GM12865 (cell line): ENCODE data around the gene TIAM2.
A peak's percentile ranks its signal among the peaks of the same experiment; 100 is the strongest.

Source experiments
- DNase-seq: peaks from one replicate; pipeline ENCODE4 v3.0.0; 2010; ENCODE audit warnings: low read depth
- H3K4me3 ChIP-seq: 2 replicates; pipeline ENCODE4 v1.5.1; 2011; ENCODE audit warnings: mild to moderate bottlenecking, low read depth, low read length, control low read depth
- CTCF ChIP-seq: IDR thresholded peaks from 2 replicates; pipeline ENCODE4 v1.5.1; 2011; ENCODE audit warnings: low read length, control low read depth, low read depth, inconsistent platforms; ENCODE audit not compliant: insufficient read depth; ENCODE audit errors: missing control alignments

TIAM2 gene

GRCh38 chr6:155001482-155001881 lies 6.4 kb downstream of the TIAM2 start:
- H3K4me3 ChIP-seq: no peak overlapping the region
- DNase-seq: no peak
- no peak for TF ChIP-seq CTCF

- H3K4me3 ChIP-seq: no peak overlapping the region
- no peak for TF ChIP-seq CTCF
- DNase-seq: no peak
Measured at GRCh38 chr6:155001934-155002333, 6.8 kb downstream of the TIAM2 start.

DNA sequence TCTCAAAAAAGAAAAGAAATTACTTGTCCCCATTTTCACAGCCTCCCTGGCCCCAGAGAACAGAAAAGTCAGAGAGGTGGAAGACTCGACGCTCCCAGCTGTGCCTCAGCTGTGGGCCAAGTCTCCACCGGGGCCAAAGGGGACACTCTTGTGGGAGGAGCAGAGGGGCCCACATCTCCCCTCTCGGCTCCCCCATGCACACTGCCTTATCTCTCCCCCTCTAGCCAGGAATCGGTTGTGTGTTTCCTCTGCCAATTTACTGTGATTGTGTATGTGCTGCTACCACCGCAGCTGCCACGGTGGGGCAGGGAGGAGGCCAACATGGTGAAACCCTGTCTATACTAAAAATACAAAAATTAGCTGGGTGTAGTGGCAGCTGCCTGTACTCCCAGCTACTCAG lies 8.4 kb downstream of the TIAM2 start:
- TF ChIP-seq CTCF: no peak
- no peak overlapping the region for H3K4me3 ChIP-seq
- DNase-seq: no peak

GRCh38 chr6:155004017-155004416 lies 8.9 kb downstream of the TIAM2 start:
- no peak for TF ChIP-seq CTCF
- DNase-seq: peak; percentile 13

DNA sequence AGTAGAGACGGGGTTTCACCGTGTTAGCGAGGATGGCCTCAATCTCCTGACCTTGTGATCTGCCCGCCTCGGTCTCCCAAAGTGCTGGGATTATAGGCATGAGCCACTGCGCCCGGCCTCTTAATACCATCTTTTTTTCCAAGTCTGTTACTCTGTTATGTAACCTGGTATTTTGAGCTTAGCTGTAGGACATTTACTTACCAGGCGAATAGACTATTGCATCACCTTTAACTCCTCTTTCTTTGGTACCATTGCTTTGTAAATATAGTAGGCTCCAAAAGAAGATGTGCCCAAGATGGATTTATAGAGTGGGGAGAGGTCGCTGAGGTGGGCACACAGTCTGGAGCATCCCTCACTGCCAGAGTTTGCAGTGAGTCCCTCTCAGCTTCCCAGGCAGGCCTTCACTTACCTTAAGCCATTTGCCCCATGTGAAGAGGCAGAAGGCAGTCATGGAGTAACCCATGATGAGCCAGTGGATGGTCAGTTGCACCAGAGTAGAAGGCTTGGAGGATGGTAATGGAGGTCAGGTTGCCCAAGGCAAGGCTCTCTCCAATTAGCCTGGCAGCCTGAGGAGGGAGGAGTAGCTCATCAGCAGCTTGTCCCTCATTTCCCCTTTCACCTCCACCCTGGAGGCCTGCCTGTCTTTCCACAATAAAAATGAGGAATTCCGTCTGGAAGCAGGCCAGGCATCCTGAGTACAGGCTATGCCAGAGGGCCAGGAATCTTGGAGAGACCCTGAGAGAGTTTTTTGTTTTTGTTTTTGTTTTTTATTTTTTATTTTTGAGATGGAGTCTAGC lies 9.7 kb downstream of the TIAM2 start:
- H3K4me3 ChIP-seq: no peak overlapping the region
- no peak for TF ChIP-seq CTCF
- no peak for DNase-seq

More at GRCh38 chr6:155004017-155004416, 8.9 kb downstream of the TIAM2 start:
- H3K4me3 ChIP-seq: no peak overlapping the region

DNA sequence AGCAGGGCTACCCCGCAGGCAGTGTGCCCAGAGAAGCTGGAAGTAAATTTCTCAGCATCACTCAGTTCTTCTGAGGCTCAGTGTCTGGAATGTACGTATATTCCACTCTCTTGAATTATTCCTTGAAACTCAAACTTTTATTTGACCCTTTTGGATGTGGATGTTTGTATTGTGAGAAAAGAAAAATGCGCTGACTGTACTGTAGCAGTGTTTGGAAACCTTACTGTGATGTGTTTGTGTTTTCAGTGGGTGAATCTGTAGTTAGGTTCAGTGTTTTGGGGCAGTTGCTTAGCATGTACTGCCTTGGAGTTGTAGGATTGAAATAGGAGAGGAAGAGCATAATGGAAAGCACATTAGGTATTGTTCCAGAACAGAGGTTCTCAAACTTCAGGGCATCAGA lies 13.5 kb downstream of the TIAM2 start:
- no peak for TF ChIP-seq CTCF
- no peak overlapping the region for H3K4me3 ChIP-seq
- no peak for DNase-seq

DNA sequence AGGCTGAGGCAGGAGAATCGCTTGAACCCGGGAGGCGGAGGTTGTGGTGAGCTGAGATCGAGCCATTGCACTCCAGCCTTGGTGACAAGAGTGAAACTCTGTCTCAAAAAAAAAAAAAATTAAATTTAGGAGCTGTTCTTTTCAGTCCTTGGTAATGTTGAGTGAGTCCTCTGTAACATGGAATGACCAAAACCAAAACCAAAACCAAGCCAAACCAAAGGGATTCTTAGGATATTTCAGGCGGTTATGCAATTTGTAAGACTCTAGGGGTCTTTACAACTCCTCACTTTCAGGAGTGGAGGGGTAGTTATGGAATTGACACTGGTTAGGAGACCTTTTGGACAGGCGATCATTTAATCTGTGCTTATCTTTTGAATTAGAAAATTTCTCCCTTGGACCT lies 15.8 kb downstream of the TIAM2 start:
- no peak overlapping the region for H3K4me3 ChIP-seq
- TF ChIP-seq CTCF: no peak
- no peak for DNase-seq
